H1 (cell line): ENCODE data around the gene NRXN3. TPM values are rescaled to one million over a fixed set of nuclear protein-coding genes. Genes with fewer than 3 reads are reported as not detected.
A peak's percentile ranks its signal among the peaks of the same experiment; 100 is the strongest.

Source experiments
- CTCF ChIA-PET: fragments of 300-600 bp; sonication (Branson Sonifier 250); formaldehyde crosslinking; loops from one replicate; lab custom pipeline; 2021; ENCODE audit not compliant: partially characterized antibody; lab: Charles Lee
- POLR2A ChIA-PET: fragments of 300-600 bp; sonication (Branson Sonifier 250); formaldehyde crosslinking; loops from one replicate; lab custom pipeline; 2021; ENCODE audit warnings: inconsistent platforms; ENCODE audit not compliant: partially characterized antibody; lab: Charles Lee
- DNase-seq, 2 experiments: peaks; one replicate each; pipeline versions ENCODE4 v3.0.0 to v3.0.0-alpha.2; 2010 to 2022; ENCODE audit warnings: low spot score in 2 of 2, low read depth in 1 of 2, mixed read lengths in 1 of 2
- FAIRE-seq: peaks from 2 replicates; lab custom pipeline; 2011; peaks lifted over from hg19 to GRCh38; lab: Jason Lieb, UNC
- H2AFZ ChIP-seq: 2 replicates; pipeline ENCODE4 v1.8.1; 2012; ENCODE audit warnings: low read length, inconsistent platforms
- H2AK5ac ChIP-seq: 2 replicates; pipeline ENCODE4 v1.6.1; 2013; ENCODE audit warnings: low read depth, low read length
- H2BK120ac ChIP-seq: replicated peaks from 2 replicates; pipeline ENCODE3; 2013; ENCODE audit warnings: low read depth, low read length, inconsistent platforms
- H2BK12ac ChIP-seq: 2 replicates; pipeline ENCODE4 v1.6.1; 2013; ENCODE audit warnings: low read depth, low read length
- H2BK15ac ChIP-seq: 2 replicates; pipeline ENCODE4 v1.6.1; 2013; ENCODE audit warnings: low read length
- H2BK20ac ChIP-seq: 2 replicates; pipeline ENCODE4 v1.6.1; 2013; ENCODE audit warnings: low read length
- H2BK5ac ChIP-seq: 2 replicates; pipeline ENCODE4 v1.6.1; 2013; ENCODE audit warnings: low read depth, low read length
- H3K14ac ChIP-seq: 2 replicates; pipeline ENCODE4 v1.6.1; 2013; ENCODE audit warnings: inconsistent platforms; ENCODE audit not compliant: insufficient read length
- H3K18ac ChIP-seq: 2 replicates; pipeline ENCODE4 v1.6.1; 2013; ENCODE audit warnings: low read length; ENCODE audit errors: extremely low read depth
- H3K23ac ChIP-seq: 2 replicates; pipeline ENCODE4 v1.6.1; 2013; ENCODE audit warnings: inconsistent platforms; ENCODE audit not compliant: insufficient read length
- H3K23me2 ChIP-seq: 2 replicates; pipeline ENCODE4 v1.6.1; 2013; ENCODE audit warnings: low read depth, low read length
- H3K27ac ChIP-seq: 2 replicates; pipeline ENCODE4 v1.6.1; 2011; ENCODE audit warnings: low read depth, low read length, inconsistent platforms
- H3K27me3 ChIP-seq, 4 experiments: replicated peaks in 1 of 4; 1 replicate in 1 of 4; 2 replicates in 3 of 4; pipeline versions ENCODE4 v1.6.1 to v1.8.1; 2011 to 2013; ENCODE audit warnings: low read length in 3 of 4, mild to moderate bottlenecking in 3 of 4, inconsistent platforms in 2 of 4, mixed read lengths in 2 of 4, moderate library complexity in 1 of 4; ENCODE audit not compliant: control insufficient read depth in 3 of 4, insufficient read depth in 3 of 4; ENCODE audit errors: extremely low read depth in 1 of 4
- H3K36me3 ChIP-seq, 4 experiments: 2 replicates each; pipeline versions ENCODE4 v1.6.1 to v1.8.1; 2011 to 2013; ENCODE audit warnings: mild to moderate bottlenecking in 4 of 4, low read length in 3 of 4, moderate library complexity in 2 of 4, control low read depth in 1 of 4, inconsistent platforms in 1 of 4; ENCODE audit not compliant: insufficient read depth in 4 of 4, control insufficient read depth in 2 of 4
- H3K4ac ChIP-seq: replicated peaks from 2 replicates; pipeline ENCODE3; 2013; ENCODE audit warnings: low read length, low read depth, mixed read lengths, inconsistent platforms; ENCODE audit not compliant: insufficient read length
- H3K4me1 ChIP-seq, 4 experiments: replicated peaks in 1 of 4; 1 replicate in 1 of 4; 2 replicates in 3 of 4; pipeline versions ENCODE4 v1.6.1 to v1.8.1; 2011 to 2013; ENCODE audit warnings: low read length in 3 of 4, inconsistent platforms in 2 of 4, mixed read lengths in 1 of 4; ENCODE audit not compliant: insufficient read depth in 4 of 4, control insufficient read depth in 3 of 4
- H3K4me2 ChIP-seq, 2 experiments: 2 replicates each; pipeline versions ENCODE4 v1.6.1 to v1.8.1; 2011 to 2013; ENCODE audit warnings: low read depth in 2 of 2, low read length in 2 of 2, control low read depth in 1 of 2, inconsistent platforms in 1 of 2, mild to moderate bottlenecking in 1 of 2; ENCODE audit not compliant: insufficient read depth in 1 of 2
- H3K4me3 ChIP-seq, 4 experiments: fragments of 200-600, 300-600 bp in 1 of 4; sonication (generic), shearing (Covaris generic), sonication (Bioruptor Twin) in 1 of 4; 2 replicates each; pipeline versions ENCODE4 v1.5.1 to v1.8.1; 2011 to 2016; ENCODE audit warnings: low read length in 4 of 4, low read depth in 3 of 4, control low read depth in 2 of 4, inconsistent platforms in 2 of 4, mild to moderate bottlenecking in 2 of 4, mixed read lengths in 1 of 4, moderate library complexity in 1 of 4; ENCODE audit not compliant: insufficient read depth in 2 of 4; ENCODE audit errors: extremely low read depth in 1 of 4
- H3K56ac ChIP-seq: replicated peaks from 2 replicates; pipeline ENCODE3; 2013; ENCODE audit warnings: low read depth, mild to moderate bottlenecking, mixed read lengths, low read length, inconsistent platforms; ENCODE audit not compliant: insufficient read length
- H3K79me1 ChIP-seq: 2 replicates; pipeline ENCODE4 v1.6.1; 2013; ENCODE audit warnings: low read depth, low read length, control low read depth
- H3K79me2 ChIP-seq, 2 experiments: 2 replicates each; pipeline versions ENCODE4 v1.6.1 to v1.8.1; 2012 to 2013; ENCODE audit warnings: low read length in 2 of 2, mild to moderate bottlenecking in 2 of 2, inconsistent platforms in 1 of 2; ENCODE audit not compliant: insufficient read depth in 2 of 2, control insufficient read depth in 1 of 2
- H3K9ac ChIP-seq, 4 experiments: replicated peaks in 1 of 4; 1 replicate in 1 of 4; 2 replicates in 3 of 4; pipeline versions ENCODE4 v1.6.1 to v1.8.1; 2011 to 2013; ENCODE audit warnings: low read depth in 3 of 4, low read length in 3 of 4, control low read depth in 2 of 4, mild to moderate bottlenecking in 2 of 4, moderate library complexity in 2 of 4, inconsistent platforms in 1 of 4; ENCODE audit errors: extremely low read depth in 1 of 4
- H3K9me3 ChIP-seq, 2 experiments: 2 replicates each; pipeline versions ENCODE4 v1.6.1 to v1.8.1; 2012 to 2013; ENCODE audit warnings: mild to moderate bottlenecking in 2 of 2, moderate library complexity in 2 of 2, control low read depth in 1 of 2, inconsistent platforms in 1 of 2, low read depth in 1 of 2, low read length in 1 of 2, mixed read lengths in 1 of 2; ENCODE audit not compliant: insufficient read depth in 2 of 2
- H4K20me1 ChIP-seq, 2 experiments: replicated peaks in 1 of 2; 2 replicates each; pipeline versions ENCODE3 to v1.8.1; 2011 to 2013; ENCODE audit warnings: inconsistent platforms in 2 of 2, low read length in 2 of 2, mild to moderate bottlenecking in 1 of 2; ENCODE audit not compliant: insufficient read depth in 2 of 2, control insufficient read depth in 1 of 2
- H4K5ac ChIP-seq: 2 replicates; pipeline ENCODE4 v1.6.1; 2013; ENCODE audit warnings: low read length, low read depth, mixed read lengths, inconsistent platforms; ENCODE audit not compliant: insufficient read length
- H4K8ac ChIP-seq: 2 replicates; pipeline ENCODE4 v1.8.0; 2013; ENCODE audit warnings: mild to moderate bottlenecking, moderate library complexity, low read length, inconsistent platforms; ENCODE audit not compliant: insufficient read depth; ENCODE audit errors: extremely low read depth
- H4K91ac ChIP-seq: replicated peaks from 2 replicates; pipeline ENCODE3; 2013; ENCODE audit warnings: low read length, mixed read lengths, inconsistent platforms; ENCODE audit not compliant: insufficient read length
- ATF2 ChIP-seq: IDR thresholded peaks from 2 replicates; pipeline ENCODE4 v1.6.1; 2012; ENCODE audit warnings: low read length, inconsistent platforms
- BACH1 ChIP-seq: IDR thresholded peaks from 2 replicates; pipeline ENCODE4 v1.6.1; 2012; ENCODE audit warnings: low read length, improper control_type of control experiment
- BCL11A ChIP-seq, 2 experiments: IDR thresholded peaks; one replicate each; pipeline ENCODE4 v1.6.1; 2011; ENCODE audit warnings: low read depth in 2 of 2, low read length in 2 of 2, mild to moderate bottlenecking in 2 of 2
- CHD1 ChIP-seq: IDR thresholded peaks from 2 replicates; pipeline ENCODE4 v1.6.1; 2012; ENCODE audit warnings: low read depth, low read length, improper control_type of control experiment
- CTBP2 ChIP-seq: IDR thresholded peaks from 2 replicates; pipeline ENCODE4 v1.7.0; 2011; ENCODE audit warnings: borderline replicate concordance, mild to moderate bottlenecking, moderate library complexity, mixed read lengths, low read length; ENCODE audit not compliant: insufficient read depth, insufficient read length
- KDM5A ChIP-seq: fragments of 200-600 bp; IDR thresholded peaks from 2 replicates; pipeline ENCODE4 v1.7.1; 2012; ENCODE audit warnings: mild to moderate bottlenecking, low read length, inconsistent platforms, mixed read lengths
- NRF1 ChIP-seq: IDR thresholded peaks from 2 replicates; pipeline ENCODE4 v1.6.1; 2011; ENCODE audit warnings: mild to moderate bottlenecking, low read depth, low read length, improper control_type of control experiment
- RAD21 ChIP-seq, 2 experiments: IDR thresholded peaks in 1 of 2; conservative IDR thresholded peaks in 1 of 2; 2 replicates each; pipeline ENCODE4 v1.6.1; 2011; ENCODE audit warnings: low read depth in 2 of 2, low read length in 2 of 2, improper control_type of control experiment in 1 of 2, inconsistent platforms in 1 of 2, mild to moderate bottlenecking in 1 of 2, moderate library complexity in 1 of 2
- SIX5 ChIP-seq: IDR thresholded peaks from 2 replicates; pipeline ENCODE4 v1.6.1; 2011; ENCODE audit warnings: mild to moderate bottlenecking, low read depth, low read length
- SP4 ChIP-seq: IDR thresholded peaks from 2 replicates; pipeline ENCODE4 v1.6.1; 2012; ENCODE audit warnings: low read length, inconsistent platforms
- WGBS, 2 experiments: shearing (Covaris generic) in 1 of 2; methylation state at CpG; one replicate each; pipeline versions ENCODE4 v1.1.6 to v1.1.7; 2013 to 2015; ENCODE audit warnings: low lambda C conversion rate in 2 of 2, mixed read lengths in 2 of 2, inconsistent platforms in 1 of 2, low coverage in 1 of 2, missing lambda C conversion rate in 1 of 2; ENCODE audit not compliant: insufficient replicate concordance in 2 of 2, insufficient coverage in 1 of 2, insufficient read length in 1 of 2; ENCODE audit errors: extremely low coverage in 1 of 2, missing lambda C conversion rate in 1 of 2; 5-methylcytosine and 5-hydroxymethylcytosine counted together
- polyA plus RNA-seq, 7 experiments: library from polyadenylated mRNA; depleted of rRNA in 3 of 7; stranded (reverse) in 5 of 7; unstranded in 2 of 7; fragments of >200 nt in 5 of 7; fragments of 200-250 nt in 2 of 7; gene quantifications; 1 replicate in 5 of 7; 2 replicates in 1 of 7; 4 replicates in 1 of 7; pipeline versions ENCODE4 v1.2.1 to v1.2.3, GENCODE V29; 2011 to 2013; ENCODE audit warnings: missing spikeins in 2 of 7, mixed read lengths in 2 of 7
- total RNA-seq: library from RNA; stranded (reverse); fragmentation: NEBNext Ultra II Directional; extraction: Animal tissue kit (Norgen Biotek cat#: 25700); gene quantifications from 2 replicates; pipeline ENCODE4 v1.2.1, GENCODE V29; 2021

Gene NRXN3
- total and polyA plus RNA-seq, 2 of the 8 experiments (the other 6 are each of a cell fraction or from before 2014, with no cell fraction given) = 2.6 to 4.1 TPM

- H3K4me3 ChIP-seq = peak overlapping the region in 1 of 4 experiments; percentile 35; a peak in 2 of 8 replicates
- H4K91ac ChIP-seq = no peak overlapping the region
- H3K27me3 ChIP-seq = no peaks in the 10 kb centered on the region
- FAIRE-seq (no peak), DNase-seq (no peak)
- 0 out of 2 replicates have a peak overlapping the region, but pooled peaks have one; percentile 12 for H3K18ac ChIP-seq
- no peak overlapping the region for H4K5ac ChIP-seq
- no peaks in the 10 kb centered on the region; a peak in 1 of 8 replicates for H3K36me3 ChIP-seq
- peak overlapping the region; percentile 10; the same call in 1 of the 2 replicates for H2BK5ac ChIP-seq
- no peaks in the 10 kb centered on the region for H3K9me3 ChIP-seq
- peak overlapping the region; percentile 45 to 57 for H3K4me2 ChIP-seq
- no peaks in the 10 kb centered on the region for H3K79me2 ChIP-seq
- POLR2A ChIA-PET = no interaction called here
- H3K23me2 ChIP-seq = no peaks in the 10 kb centered on the region; the same call in 1 of the 2 replicates
- H3K27ac ChIP-seq = no peak overlapping the region
- no peak overlapping the region for H2BK12ac ChIP-seq
- no peak overlapping the region for H3K56ac ChIP-seq
- H4K8ac ChIP-seq = no peak overlapping the region
- H2AFZ ChIP-seq = peak overlapping the region; percentile 14; the same call in 1 of the 2 replicates
- H3K4ac ChIP-seq = no peak overlapping the region
- no peak overlapping the region for H3K9ac ChIP-seq
- CTCF ChIA-PET = interaction anchor here (0.9 kb wide), 1 partner anchor 399 kb away, joined by 5 read pairs; no protein-coding TSS in a partner anchor
- no peaks in the 10 kb centered on the region for H3K79me1 ChIP-seq
- 13% methylated on average over 1 of the region's 1 CpG; no CpG with 5 or more reads in 1 of the 2 experiments for WGBS, 2 experiments
- H2AK5ac ChIP-seq = no peak overlapping the region
- H3K4me1 ChIP-seq = peaks cover 0 to 17% (median 10%) of the 10 kb centered on the region in 4 experiments; a peak in 3 of 7 replicates
- no peak overlapping the region for H3K14ac ChIP-seq
- H3K23ac ChIP-seq = no peak overlapping the region
- no peaks in the 10 kb centered on the region for H4K20me1 ChIP-seq
- TF ChIP-seq SP4 (no peak), SIX5 (no peak), BCL11A (IDR thresholded peaks at IDR 0.05; ENCODE audit: low read depth in 2 of 2, low read length in 2 of 2) (no peak), CTBP2 (no peak), KDM5A (no peak), CHD1 (no peak), NRF1 (no peak), RAD21 (IDR thresholded peaks at IDR 0.05 in 1 of 2, conservative IDR thresholded peaks at IDR 0.05 in 1 of 2; ENCODE audit: low read depth in 2 of 2, low read length in 2 of 2) (no peak), ATF2 (no peak), BACH1 (no peak)
- TF ChIP-seq, all 59 proteins: peak for 0
- H2BK120ac ChIP-seq = no peak overlapping the region
- no peak overlapping the region for H2BK15ac ChIP-seq
- H2BK20ac ChIP-seq = no peak overlapping the region
Observed at GRCh38 chr14:79333198-79333546, 1163.0 kb downstream of the NRXN3 start.
